ENCODE results near the gene CRABP1. TPM values are rescaled to one million over a fixed set of nuclear protein-coding genes. Genes with fewer than 3 reads are reported as not detected.

CRABP1 gene
- total RNA-seq, 5 donors from 2014 or later (not counting 1 experiment from before 2014, with no cell fraction given), result 0.47 to 0.99 TPM; not detected in 3

DNA sequence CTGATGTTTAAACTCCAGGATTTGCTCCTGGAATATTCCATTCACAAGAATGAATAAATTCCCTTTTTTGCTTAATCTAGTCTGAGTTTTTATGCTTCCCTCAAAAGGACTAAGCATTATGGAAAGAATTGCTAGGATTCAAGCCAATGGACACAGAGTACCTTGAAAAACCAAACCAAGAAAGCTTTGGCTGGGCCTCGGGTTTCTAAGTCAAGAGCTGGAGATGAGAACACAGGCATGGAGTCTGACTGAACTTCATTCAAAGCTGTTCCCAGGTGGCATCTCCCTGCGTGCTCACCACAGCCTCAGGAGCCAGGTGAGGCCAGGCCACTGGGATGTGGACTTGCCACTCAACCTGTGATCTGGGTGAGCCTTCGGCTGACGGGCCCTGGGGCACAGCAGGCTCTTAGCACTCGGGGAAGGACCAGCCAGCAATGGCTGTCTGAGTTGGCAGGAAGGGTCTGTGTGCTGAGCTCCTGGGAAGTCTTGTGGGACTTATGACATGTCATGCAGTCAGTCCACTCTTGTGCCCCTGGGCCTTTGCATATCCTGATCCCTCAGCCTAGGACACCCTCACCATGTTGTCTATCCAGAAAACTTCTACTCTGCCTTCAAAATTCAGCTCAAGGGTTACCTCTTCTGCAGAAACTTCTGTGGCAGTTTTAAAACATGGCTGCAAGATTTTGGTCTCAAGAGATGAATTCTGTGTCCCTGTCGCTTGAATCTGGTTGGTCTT, 21.8 kb downstream of the CRABP1 start:
- Histone ChIP-seq H3K36me3 (ENCODE audit: control insufficient read depth in 2 of 2, extremely low read depth in 1 of 2, insufficient read depth in 1 of 2, low read length in 1 of 2) (no peaks in the 10 kb centered on the region), H3K27me3 (replicated peaks in 1 of 2; ENCODE audit: control insufficient read depth in 2 of 2, extremely low read depth in 1 of 2, insufficient read depth in 2 of 2, low read length in 1 of 2) (peaks cover 0 to 14% of the 10 kb centered on the region in 2 experiments), H3K4me3 (ENCODE audit: control insufficient read depth in 1 of 2, extremely low read depth in 1 of 2, low read length in 1 of 2) (no peak overlapping the region), H3K4me1 (ENCODE audit: control insufficient read depth in 1 of 2, extremely low read depth in 1 of 2, insufficient read depth in 2 of 2, low read length in 2 of 2) (no peaks in the 10 kb centered on the region), H3K9me3 (no peaks in the 10 kb centered on the region), H3K27ac (ENCODE audit: low read length) (no peak overlapping the region)
- POLR2A ChIA-PET, result no interaction called here
- WGBS (ENCODE audit: insufficient coverage), result 76% methylated on average over 4 of the region's 6 CpGs
- no peaks in the 10 kb centered on the region for H3K36me3 Mint-ChIP-seq
- peaks cover 7 to 11% of the 10 kb centered on the region in 2 donors for H3K27me3 Mint-ChIP-seq
- H3K27ac Mint-ChIP-seq, result no peak overlapping the region
- CTCF ChIA-PET, result no interaction called here
- no peak for DNase-seq
- H3K4me1 Mint-ChIP-seq, result no peaks in the 10 kb centered on the region
- no peak for ATAC-seq (replicated peaks in 1 of 4)
- H3K9me3 Mint-ChIP-seq, result no peaks in the 10 kb centered on the region
- no peak overlapping the region for H3K4me3 Mint-ChIP-seq

DNA sequence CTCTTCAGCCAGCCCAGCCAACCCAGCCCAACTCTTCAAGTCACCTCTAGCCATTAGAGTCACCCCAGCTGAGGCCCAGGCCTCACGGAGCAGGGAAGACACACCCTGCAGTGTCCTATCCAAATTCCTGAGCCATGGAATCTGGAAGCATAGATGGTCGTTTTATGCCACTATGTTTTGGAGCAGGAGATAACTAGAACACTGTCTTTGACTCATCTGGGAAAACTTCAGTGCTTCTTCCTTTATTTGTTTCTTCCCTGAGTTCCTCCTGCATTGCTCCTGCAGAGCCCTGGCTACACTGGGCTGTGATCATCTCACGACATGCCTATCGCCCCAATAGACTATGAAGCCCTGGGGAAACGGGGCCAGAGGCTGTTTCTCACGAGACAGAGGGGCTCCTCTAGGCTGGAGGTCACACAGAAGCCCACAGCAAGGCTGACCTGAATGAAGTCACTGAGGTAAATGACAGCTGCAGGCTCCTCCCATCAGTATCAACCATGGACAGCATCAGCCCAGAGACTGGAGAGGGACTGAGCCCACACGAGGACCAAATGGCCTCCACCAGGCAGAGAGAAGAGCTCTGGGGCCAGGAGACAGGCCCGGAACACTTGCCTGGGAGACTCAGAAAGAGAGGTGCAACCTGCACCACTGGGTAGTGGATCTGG, 22.7 kb downstream of the CRABP1 start:
- H3K9me3 ChIP-seq, result no peaks in the 10 kb centered on the region
- no peaks in the 10 kb centered on the region for H3K36me3 ChIP-seq (ENCODE audit: control insufficient read depth in 2 of 2, extremely low read depth in 1 of 2, insufficient read depth in 1 of 2, low read length in 1 of 2)
- DNase-seq (no peak), ATAC-seq (replicated peaks in 1 of 4) (no peak)
- H3K27me3 ChIP-seq (replicated peaks in 1 of 2; ENCODE audit: control insufficient read depth in 2 of 2, extremely low read depth in 1 of 2, insufficient read depth in 2 of 2, low read length in 1 of 2), result peaks cover 0 to 14% of the 10 kb centered on the region in 2 experiments
- peaks cover 7 to 11% of the 10 kb centered on the region in 2 donors for H3K27me3 Mint-ChIP-seq
- no peak overlapping the region for H3K4me3 Mint-ChIP-seq
- no peak overlapping the region for H3K4me3 ChIP-seq (ENCODE audit: control insufficient read depth in 1 of 2, extremely low read depth in 1 of 2, low read length in 1 of 2)
- no peak overlapping the region for H3K27ac ChIP-seq (ENCODE audit: low read length)
- H3K4me1 ChIP-seq (ENCODE audit: control insufficient read depth in 1 of 2, extremely low read depth in 1 of 2, insufficient read depth in 2 of 2, low read length in 2 of 2), result no peaks in the 10 kb centered on the region
- no peak overlapping the region for H3K27ac Mint-ChIP-seq
- no peaks in the 10 kb centered on the region for H3K36me3 Mint-ChIP-seq
- no peaks in the 10 kb centered on the region for H3K4me1 Mint-ChIP-seq
- POLR2A ChIA-PET, result no interaction called here
- 56% methylated on average over 8 of the region's 8 CpGs for WGBS (ENCODE audit: insufficient coverage)
- H3K9me3 Mint-ChIP-seq, result no peaks in the 10 kb centered on the region
- CTCF ChIA-PET, result no interaction called here

GRCh38 chr15:78363381-78363734, 23.2 kb downstream of the CRABP1 start:
- H3K36me3 Mint-ChIP-seq, result no peaks in the 10 kb centered on the region
- H3K4me1 ChIP-seq (ENCODE audit: control insufficient read depth in 1 of 2, extremely low read depth in 1 of 2, insufficient read depth in 2 of 2, low read length in 2 of 2), result no peaks in the 10 kb centered on the region
- ATAC-seq (replicated peaks in 1 of 4), result no peak
- no peak overlapping the region for H3K4me3 ChIP-seq (ENCODE audit: control insufficient read depth in 1 of 2, extremely low read depth in 1 of 2, low read length in 1 of 2)
- H3K4me1 Mint-ChIP-seq, result no peaks in the 10 kb centered on the region
- POLR2A ChIA-PET, result no interaction called here
- peaks cover 0 to 14% of the 10 kb centered on the region in 2 experiments for H3K27me3 ChIP-seq (replicated peaks in 1 of 2; ENCODE audit: control insufficient read depth in 2 of 2, extremely low read depth in 1 of 2, insufficient read depth in 2 of 2, low read length in 1 of 2)
- H3K9me3 ChIP-seq, result no peaks in the 10 kb centered on the region
- no peak overlapping the region for H3K4me3 Mint-ChIP-seq
- DNase-seq, result no peak
- CTCF ChIA-PET, result no interaction called here
- H3K27ac Mint-ChIP-seq, result no peak overlapping the region
- 94% methylated on average over 6 of the region's 6 CpGs for WGBS (ENCODE audit: insufficient coverage)
- peaks cover 7 to 11% of the 10 kb centered on the region in 2 donors for H3K27me3 Mint-ChIP-seq
- no peaks in the 10 kb centered on the region for H3K36me3 ChIP-seq (ENCODE audit: control insufficient read depth in 2 of 2, extremely low read depth in 1 of 2, insufficient read depth in 1 of 2, low read length in 1 of 2)
- H3K9me3 Mint-ChIP-seq, result no peaks in the 10 kb centered on the region
- no peak overlapping the region for H3K27ac ChIP-seq (ENCODE audit: low read length)

DNA sequence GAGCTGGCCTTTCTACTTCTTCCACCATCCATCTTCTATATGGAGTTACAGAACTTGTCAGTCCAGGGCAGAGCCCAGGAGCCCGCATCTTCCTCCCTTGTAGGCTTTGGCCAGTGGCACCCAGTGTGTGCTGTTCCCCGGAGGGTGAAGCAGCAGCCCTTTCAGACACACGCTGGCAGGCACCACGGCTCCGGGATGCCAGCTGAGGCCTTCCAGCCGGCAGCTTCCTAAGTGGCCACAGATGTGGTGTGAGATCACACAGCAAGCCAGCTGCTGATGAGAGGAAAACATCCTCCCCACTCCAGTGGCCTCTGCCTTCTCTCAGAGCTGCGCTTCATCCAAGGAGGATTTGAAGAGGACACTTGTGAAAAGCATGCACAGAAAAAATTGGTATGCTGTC, 24.1 kb downstream of the CRABP1 start:
- CTCF ChIA-PET, result no interaction called here
- no peaks in the 10 kb centered on the region for H3K9me3 ChIP-seq
- DNase-seq, result no peak
- H3K4me3 ChIP-seq (ENCODE audit: control insufficient read depth in 1 of 2, extremely low read depth in 1 of 2, low read length in 1 of 2), result no peak overlapping the region
- 92% methylated on average over 2 of the region's 7 CpGs for WGBS (ENCODE audit: insufficient coverage)
- H3K4me3 Mint-ChIP-seq, result no peak overlapping the region
- no peak overlapping the region for H3K27ac Mint-ChIP-seq
- H3K4me1 Mint-ChIP-seq, result no peaks in the 10 kb centered on the region
- H3K27me3 ChIP-seq (replicated peaks in 1 of 2; ENCODE audit: control insufficient read depth in 2 of 2, extremely low read depth in 1 of 2, insufficient read depth in 2 of 2, low read length in 1 of 2), result peaks cover 0 to 14% of the 10 kb centered on the region in 2 experiments
- no peak for ATAC-seq (replicated peaks in 1 of 4)
- H3K36me3 Mint-ChIP-seq, result no peaks in the 10 kb centered on the region
- no peaks in the 10 kb centered on the region for H3K36me3 ChIP-seq (ENCODE audit: control insufficient read depth in 2 of 2, extremely low read depth in 1 of 2, insufficient read depth in 1 of 2, low read length in 1 of 2)
- POLR2A ChIA-PET, result no interaction called here
- H3K27ac ChIP-seq (ENCODE audit: low read length), result no peak overlapping the region
- H3K27me3 Mint-ChIP-seq, result peaks cover 5 to 12% of the 10 kb centered on the region in 2 donors
- no peaks in the 10 kb centered on the region for H3K4me1 ChIP-seq (ENCODE audit: control insufficient read depth in 1 of 2, extremely low read depth in 1 of 2, insufficient read depth in 2 of 2, low read length in 2 of 2)
- H3K9me3 Mint-ChIP-seq, result no peaks in the 10 kb centered on the region

DNA sequence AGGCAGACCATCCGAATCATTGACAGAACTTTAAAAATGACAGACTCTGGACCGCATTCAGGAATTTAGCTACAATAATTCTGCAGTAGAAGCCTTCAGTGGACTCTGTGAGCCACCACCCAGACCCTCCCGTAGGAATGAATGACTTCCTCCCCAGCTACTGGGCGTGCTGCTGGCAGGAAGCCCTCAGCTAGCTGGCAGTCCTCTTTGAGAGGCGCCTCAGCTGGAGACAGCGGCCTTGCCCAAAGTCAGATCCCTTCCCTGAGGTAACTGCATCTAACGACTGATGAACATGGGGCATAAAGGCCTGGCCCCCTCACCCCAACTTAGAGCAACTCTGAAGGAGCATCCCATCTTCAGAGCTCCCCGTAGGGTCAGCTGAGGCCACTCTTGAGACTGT, 25.8 kb downstream of the CRABP1 start:
- Histone ChIP-seq H3K9me3 (no peaks in the 10 kb centered on the region), H3K4me1 (ENCODE audit: control insufficient read depth in 1 of 2, extremely low read depth in 1 of 2, insufficient read depth in 2 of 2, low read length in 2 of 2) (no peaks in the 10 kb centered on the region), H3K4me3 (ENCODE audit: control insufficient read depth in 1 of 2, extremely low read depth in 1 of 2, low read length in 1 of 2) (no peak overlapping the region), H3K27me3 (replicated peaks in 1 of 2; ENCODE audit: control insufficient read depth in 2 of 2, extremely low read depth in 1 of 2, insufficient read depth in 2 of 2, low read length in 1 of 2) (peaks cover 0 to 14% of the 10 kb centered on the region in 2 experiments), H3K36me3 (ENCODE audit: control insufficient read depth in 2 of 2, extremely low read depth in 1 of 2, insufficient read depth in 1 of 2, low read length in 1 of 2) (no peaks in the 10 kb centered on the region), H3K27ac (ENCODE audit: low read length) (no peak overlapping the region)
- Mint-ChIP-seq H3K4me1 (no peaks in the 10 kb centered on the region), H3K36me3 (no peaks in the 10 kb centered on the region), H3K27ac (no peak overlapping the region), H3K27me3 (peaks cover 3 to 12% of the 10 kb centered on the region in 2 donors), H3K4me3 (no peak overlapping the region), H3K9me3 (no peaks in the 10 kb centered on the region)
- POLR2A ChIA-PET, result no interaction called here
- CTCF ChIA-PET, result interaction anchor here in 1 of 2 donors (0.5 kb wide), 1 partner anchor 20 kb away, joined by 3 read pairs; no protein-coding TSS in a partner anchor
- DNase-seq, result no peak
- WGBS (ENCODE audit: insufficient coverage), result 38% methylated on average over 7 of the region's 8 CpGs
- ATAC-seq (replicated peaks in 1 of 4), result no peak

DNA sequence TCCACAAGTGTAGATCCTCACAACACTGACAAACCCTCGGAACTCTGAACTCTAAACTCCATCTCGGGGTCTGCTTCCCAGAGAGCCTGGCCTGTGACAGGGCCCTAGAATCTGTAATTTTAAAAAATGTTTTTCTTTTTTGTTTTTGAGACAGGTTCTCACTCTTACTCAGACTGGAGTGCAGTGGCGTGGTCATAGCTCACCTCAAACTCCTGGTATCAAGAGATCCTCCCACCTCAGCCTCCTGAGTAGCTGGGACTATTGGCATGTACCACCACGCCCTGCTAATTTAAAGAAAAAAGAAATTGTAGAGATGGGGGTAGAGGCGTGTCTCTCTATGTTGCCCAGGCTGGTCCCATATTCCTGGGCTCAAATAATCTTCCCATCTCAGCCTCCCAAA, 26.2 kb downstream of the CRABP1 start:
- Mint-ChIP-seq H3K36me3 (no peaks in the 10 kb centered on the region), H3K27me3 (peaks cover 3 to 12% of the 10 kb centered on the region in 2 donors), H3K27ac (no peak overlapping the region), H3K4me3 (no peak overlapping the region), H3K4me1 (no peaks in the 10 kb centered on the region), H3K9me3 (no peaks in the 10 kb centered on the region)
- Histone ChIP-seq H3K36me3 (ENCODE audit: control insufficient read depth in 2 of 2, extremely low read depth in 1 of 2, insufficient read depth in 1 of 2, low read length in 1 of 2) (no peaks in the 10 kb centered on the region), H3K27me3 (replicated peaks in 1 of 2; ENCODE audit: control insufficient read depth in 2 of 2, extremely low read depth in 1 of 2, insufficient read depth in 2 of 2, low read length in 1 of 2) (peaks cover 0 to 14% of the 10 kb centered on the region in 2 experiments), H3K27ac (ENCODE audit: low read length) (no peak overlapping the region), H3K9me3 (no peaks in the 10 kb centered on the region), H3K4me3 (ENCODE audit: control insufficient read depth in 1 of 2, extremely low read depth in 1 of 2, low read length in 1 of 2) (no peak overlapping the region), H3K4me1 (ENCODE audit: control insufficient read depth in 1 of 2, extremely low read depth in 1 of 2, insufficient read depth in 2 of 2, low read length in 2 of 2) (no peaks in the 10 kb centered on the region)
- POLR2A ChIA-PET, result no interaction called here
- ATAC-seq (replicated peaks in 1 of 4), result no peak
- no peak for DNase-seq
- CTCF ChIA-PET, result no interaction called here
- WGBS (ENCODE audit: insufficient coverage), result no CpG with 5 or more reads among the region's 5 CpGs
